ENCODE measurements around the gene PITPNM3.

DNA sequence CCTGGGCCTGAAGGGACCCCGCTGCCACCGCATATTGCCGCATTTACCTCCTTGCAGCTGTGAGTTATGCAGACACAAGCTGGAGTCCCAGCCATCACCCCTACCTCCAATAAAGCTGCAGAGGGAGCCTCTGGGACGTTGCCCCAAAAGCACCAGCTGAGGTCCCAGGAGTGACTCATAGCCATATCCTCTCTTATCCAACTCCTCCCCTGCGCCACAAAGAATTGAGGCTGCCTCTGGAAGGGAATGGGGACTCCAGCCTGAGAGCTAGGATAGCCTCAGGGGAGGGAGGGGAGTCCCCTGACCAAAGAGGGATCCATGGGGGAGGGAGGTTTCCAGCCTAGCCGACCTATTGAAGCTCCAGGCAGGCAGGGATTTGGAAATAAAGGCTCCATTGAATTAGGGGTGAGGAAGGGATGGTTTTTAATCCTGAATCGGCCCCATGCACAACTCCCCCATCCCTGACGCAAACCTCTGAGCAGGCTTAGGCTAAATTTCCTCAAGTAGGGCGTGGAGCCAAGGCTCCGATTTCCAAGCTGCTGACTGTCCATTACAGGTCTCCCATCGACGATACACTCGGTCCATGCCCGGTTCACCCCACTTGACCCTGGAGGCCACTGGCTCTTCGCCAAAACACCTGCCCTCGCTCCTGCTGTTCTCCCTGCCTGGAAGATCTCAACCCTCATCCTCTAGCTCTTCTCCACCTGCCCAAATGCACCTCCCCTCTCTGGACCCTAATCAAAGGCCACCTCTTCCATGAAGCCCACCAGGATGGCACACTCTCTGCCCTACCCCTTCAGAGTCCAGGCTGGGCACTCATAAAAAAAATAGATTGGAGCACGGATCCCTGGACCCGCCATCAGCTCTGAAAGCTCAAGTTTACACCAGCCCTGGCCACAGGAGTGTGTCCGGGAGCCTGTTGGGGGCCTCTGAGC, 84.6 kb downstream of the PITPNM3 start:
- TF ChIP-seq POLR2A (IDR thresholded peaks at IDR 0.05; ENCODE audit: low read depth, low read length) (no peak), POU2F2 (IDR thresholded peaks at IDR 0.05; ENCODE audit: low read depth, low read length) (no peak), POLR2AphosphoS5 (IDR thresholded peaks at IDR 0.05; ENCODE audit: low read depth, low read length) (no peak), TAF1 (IDR thresholded peaks at IDR 0.05; ENCODE audit: low read depth, low read length) (no peak), SPI1 (IDR thresholded peaks at IDR 0.05; ENCODE audit: low read depth, low read length) (no peak), PAX5 (IDR thresholded peaks at IDR 0.05; ENCODE audit: insufficient read depth, low read length, severe bottlenecking) (no peak)
